GM23338 (cell line): ENCODE results near the gene RNF19B. TPM values are rescaled to one million over a fixed set of nuclear protein-coding genes. Genes with fewer than 3 reads are reported as not detected.
A peak's percentile ranks its signal among the peaks of the same experiment; 100 is the strongest.

ENCODE experiments used
- ATAC-seq: fragments of 200-7000 bp; cut with Tn5 transposase; 3 replicates; pipeline ENCODE4 v1.9.1; 2020
- DNase-seq: peaks from one replicate; pipeline ENCODE4 v3.0.0-alpha.2; 2015; ENCODE audit warnings: low spot score
- H2AFZ ChIP-seq: fragments of 200-600 bp; sonication (generic); 2 replicates; pipeline ENCODE4 v1.8.0; 2016; ENCODE audit warnings: antibody characterized with exemption, mild to moderate bottlenecking, moderate library complexity
- H3F3A ChIP-seq: fragments of 200-600 bp; sonication (generic); replicated peaks from 2 replicates; pipeline ENCODE4 v1.8.0; 2017; ENCODE audit warnings: antibody characterized with exemption, mixed run types, low read depth
- H3K27ac ChIP-seq: fragments of 200-600 bp; sonication (generic); 2 replicates; pipeline ENCODE4 v1.6.1; 2016; ENCODE audit warnings: low read depth
- H3K27me3 ChIP-seq: fragments of 200-600 bp; sonication (generic); 2 replicates; pipeline ENCODE4 v1.8.0; 2016; ENCODE audit warnings: mild to moderate bottlenecking, mixed run types, moderate library complexity; ENCODE audit not compliant: insufficient read depth
- H3K36me3 ChIP-seq: fragments of 200-600 bp; sonication (generic); 2 replicates; pipeline ENCODE4 v1.8.0; 2016; ENCODE audit warnings: mild to moderate bottlenecking; ENCODE audit not compliant: insufficient read depth
- H3K4me1 ChIP-seq: fragments of 200-600 bp; sonication (generic); 2 replicates; pipeline ENCODE4 v1.8.0; 2016; ENCODE audit warnings: mild to moderate bottlenecking, moderate library complexity; ENCODE audit not compliant: insufficient read depth
- H3K4me2 ChIP-seq: fragments of 200-600 bp; sonication (generic); 2 replicates; pipeline ENCODE4 v1.7.1; 2017; ENCODE audit warnings: mixed run types
- H3K4me3 ChIP-seq: fragments of 200-600 bp; sonication (generic); 2 replicates; pipeline ENCODE4 v1.6.1; 2016; ENCODE audit warnings: mixed run types
- H3K79me2 ChIP-seq: fragments of 200-600 bp; sonication (generic); replicated peaks from 2 replicates; pipeline ENCODE4 v1.8.0; 2017; ENCODE audit warnings: mild to moderate bottlenecking; ENCODE audit not compliant: insufficient read depth
- H3K9me2 ChIP-seq: fragments of 200-600 bp; sonication (generic); 2 replicates; pipeline ENCODE4 v1.8.0; 2017; ENCODE audit not compliant: insufficient read depth
- H4K20me1 ChIP-seq: fragments of 200-600 bp; sonication (generic); replicated peaks from 2 replicates; pipeline ENCODE4 v1.8.0; 2017; ENCODE audit warnings: mild to moderate bottlenecking; ENCODE audit not compliant: insufficient read depth
- H3K27ac Mint-ChIP-seq: 2 replicates; pipeline ENCODE4 v1.8.0; 2020; ENCODE audit warnings: inconsistent platforms, mild to moderate bottlenecking, moderate library complexity, mixed read lengths
- H3K27me3 Mint-ChIP-seq: 3 replicates; pipeline ENCODE4 v1.8.0; 2022; ENCODE audit warnings: low read depth, mild to moderate bottlenecking, moderate library complexity, mixed read lengths, inconsistent platforms; ENCODE audit not compliant: insufficient read depth, poor library complexity
- H3K36me3 Mint-ChIP-seq: 3 replicates; pipeline ENCODE4 v1.8.0; 2021; ENCODE audit warnings: low read depth, mild to moderate bottlenecking, inconsistent platforms, moderate library complexity, mixed read lengths
- H3K4me1 Mint-ChIP-seq: 3 replicates; pipeline ENCODE4 v1.8.0; 2020; ENCODE audit warnings: mild to moderate bottlenecking, inconsistent platforms, mixed read lengths
- H3K4me3 Mint-ChIP-seq: 3 replicates; pipeline ENCODE4 v1.8.0; 2021; ENCODE audit warnings: moderate library complexity, mild to moderate bottlenecking, inconsistent platforms, mixed read lengths
- H3K9me3 Mint-ChIP-seq: 3 replicates; pipeline ENCODE4 v1.8.0; 2020; ENCODE audit warnings: moderate library complexity, mild to moderate bottlenecking, inconsistent platforms, mixed read lengths
- CREB1 ChIP-seq: fragments of 250-450 bp; sonication (Bioruptor Pico); IDR thresholded peaks from 2 replicates; pipeline ENCODE4 v1.5.0; 2020; ENCODE audit warnings: low read depth, mild to moderate bottlenecking, moderate library complexity
- EZH2 ChIP-seq: fragments of 200-600 bp; sonication (generic); IDR thresholded peaks from one replicate; pipeline ENCODE4 v1.8.0; 2017; ENCODE audit warnings: antibody characterized with exemption, mild to moderate bottlenecking, low read depth; ENCODE audit not compliant: unreplicated experiment
- EZH2phosphoT487 ChIP-seq: fragments of 200-600 bp; sonication (generic); IDR thresholded peaks from one replicate; pipeline ENCODE4 v1.8.1; 2018; ENCODE audit warnings: antibody characterized with exemption; ENCODE audit not compliant: unreplicated experiment
- JUNB ChIP-seq: IDR thresholded peaks from one replicate; pipeline ENCODE4 v1.6.1; 2016; ENCODE audit warnings: antibody characterized with exemption; ENCODE audit not compliant: unreplicated experiment
- NANOG ChIP-seq: IDR thresholded peaks from 2 replicates; pipeline ENCODE4 v1.6.1; 2016; ENCODE audit warnings: antibody characterized with exemption, borderline replicate concordance
- POLR2AphosphoS5 ChIP-seq: IDR thresholded peaks from 2 replicates; pipeline ENCODE4 v1.6.1; 2016; ENCODE audit warnings: antibody characterized with exemption, low read depth
- STAT1 ChIP-seq: IDR thresholded peaks from one replicate; pipeline ENCODE4 v1.6.1; 2016; ENCODE audit warnings: antibody characterized with exemption; ENCODE audit not compliant: unreplicated experiment
- ZNF114 ChIP-seq: fragments of 250-450 bp; sonication (Bioruptor Pico); IDR thresholded peaks from 2 replicates; pipeline ENCODE4 v1.5.0; 2020; ENCODE audit warnings: mild to moderate bottlenecking, moderate library complexity
- ZNF331 ChIP-seq: fragments of 250-450 bp; sonication (Bioruptor Pico); IDR thresholded peaks from 2 replicates; pipeline ENCODE4 v1.5.0; 2020; ENCODE audit warnings: low read depth, mild to moderate bottlenecking, moderate library complexity
- polyA plus RNA-seq: library from polyadenylated mRNA; unstranded; fragments of >200 nt; fragmentation: Nextera tagmentation; extraction: Ambion mirVana; gene quantifications from 2 replicates; pipeline ENCODE4 v1.2.1, GENCODE V29; 2016
- total RNA-seq: library from RNA; depleted of rRNA; stranded (reverse); fragments of >200 nt; shearing (Covaris generic); gene quantifications from 2 replicates; pipeline ENCODE4 v1.2.3, GENCODE V29; 2014
- TF ChIP-seq, protein P1 (sequence below): fragments of 250-450 bp; sonication (Bioruptor Pico); IDR thresholded peaks from 2 replicates; pipeline ENCODE4 v1.5.0; 2020; ENCODE audit warnings: mild to moderate bottlenecking, moderate library complexity
- TF ChIP-seq, protein P2 (sequence below): IDR thresholded peaks from 2 replicates; pipeline ENCODE4 v1.6.1; 2016; ENCODE audit warnings: antibody characterized with exemption
- TF ChIP-seq, protein P3 (sequence below), 2 experiments: fragments of 200-600 bp in 1 of 2; sonication (generic) in 1 of 2; conservative IDR thresholded peaks; 2 replicates each; pipeline versions ENCODE4 v1.5.1 to v1.6.1; 2016 to 2017; ENCODE audit warnings: antibody characterized with exemption in 2 of 2, low read depth in 2 of 2, mild to moderate bottlenecking in 2 of 2, moderate library complexity in 1 of 2
- TF ChIP-seq, protein P4 (sequence below): IDR thresholded peaks from one replicate; pipeline ENCODE4 v1.6.1; 2018; ENCODE audit warnings: antibody characterized with exemption; ENCODE audit not compliant: unreplicated experiment

Gene RNF19B
- total and polyA plus RNA-seq, 2 experiments from 2014 or later, result 2.9 to 11.9 TPM

DNA sequence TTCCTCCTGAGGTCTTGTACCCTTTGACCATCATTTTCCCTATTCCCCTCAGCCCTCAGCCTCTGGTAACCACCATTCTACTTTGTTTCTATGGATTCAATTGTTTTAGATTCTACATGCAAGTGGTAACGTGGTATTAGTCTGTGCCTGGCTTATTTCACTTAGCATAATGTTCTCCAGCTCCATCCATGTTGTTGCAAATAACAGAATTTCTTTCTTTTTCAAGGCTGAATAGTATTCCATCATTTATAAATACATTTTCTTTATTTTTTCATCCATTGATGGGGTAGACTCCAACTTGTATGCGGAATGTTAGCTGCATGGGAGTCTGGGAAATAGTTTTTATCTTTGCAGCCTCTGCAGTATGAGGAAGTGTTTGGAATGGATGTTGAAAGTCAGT lies 37.2 kb downstream of the RNF19B start:
- no peaks in the 10 kb centered on the region for H3K79me2 ChIP-seq
- Mint-ChIP-seq H3K4me3 (peak overlapping the region; percentile 4; the same call in 1 of the 3 replicates), H3K36me3 (no peaks in the 10 kb centered on the region; the same call in 2 of the 3 replicates), H3K27me3 (peaks cover 48% of the 10 kb centered on the region), H3K9me3 (peaks cover 7% of the 10 kb centered on the region; the same call in 2 of the 3 replicates), H3K27ac (no peak overlapping the region), H3K4me1 (peaks cover 12% of the 10 kb centered on the region)
- no peaks in the 10 kb centered on the region for H3K36me3 ChIP-seq
- no peaks in the 10 kb centered on the region for H4K20me1 ChIP-seq
- DNase-seq (no peak), ATAC-seq (no peak)
- H3F3A ChIP-seq, result peaks cover 3% of the 10 kb centered on the region; the same call in 1 of the 2 replicates
- peaks cover 77% of the 10 kb centered on the region for H3K27me3 ChIP-seq
- TF ChIP-seq, protein P1, sequence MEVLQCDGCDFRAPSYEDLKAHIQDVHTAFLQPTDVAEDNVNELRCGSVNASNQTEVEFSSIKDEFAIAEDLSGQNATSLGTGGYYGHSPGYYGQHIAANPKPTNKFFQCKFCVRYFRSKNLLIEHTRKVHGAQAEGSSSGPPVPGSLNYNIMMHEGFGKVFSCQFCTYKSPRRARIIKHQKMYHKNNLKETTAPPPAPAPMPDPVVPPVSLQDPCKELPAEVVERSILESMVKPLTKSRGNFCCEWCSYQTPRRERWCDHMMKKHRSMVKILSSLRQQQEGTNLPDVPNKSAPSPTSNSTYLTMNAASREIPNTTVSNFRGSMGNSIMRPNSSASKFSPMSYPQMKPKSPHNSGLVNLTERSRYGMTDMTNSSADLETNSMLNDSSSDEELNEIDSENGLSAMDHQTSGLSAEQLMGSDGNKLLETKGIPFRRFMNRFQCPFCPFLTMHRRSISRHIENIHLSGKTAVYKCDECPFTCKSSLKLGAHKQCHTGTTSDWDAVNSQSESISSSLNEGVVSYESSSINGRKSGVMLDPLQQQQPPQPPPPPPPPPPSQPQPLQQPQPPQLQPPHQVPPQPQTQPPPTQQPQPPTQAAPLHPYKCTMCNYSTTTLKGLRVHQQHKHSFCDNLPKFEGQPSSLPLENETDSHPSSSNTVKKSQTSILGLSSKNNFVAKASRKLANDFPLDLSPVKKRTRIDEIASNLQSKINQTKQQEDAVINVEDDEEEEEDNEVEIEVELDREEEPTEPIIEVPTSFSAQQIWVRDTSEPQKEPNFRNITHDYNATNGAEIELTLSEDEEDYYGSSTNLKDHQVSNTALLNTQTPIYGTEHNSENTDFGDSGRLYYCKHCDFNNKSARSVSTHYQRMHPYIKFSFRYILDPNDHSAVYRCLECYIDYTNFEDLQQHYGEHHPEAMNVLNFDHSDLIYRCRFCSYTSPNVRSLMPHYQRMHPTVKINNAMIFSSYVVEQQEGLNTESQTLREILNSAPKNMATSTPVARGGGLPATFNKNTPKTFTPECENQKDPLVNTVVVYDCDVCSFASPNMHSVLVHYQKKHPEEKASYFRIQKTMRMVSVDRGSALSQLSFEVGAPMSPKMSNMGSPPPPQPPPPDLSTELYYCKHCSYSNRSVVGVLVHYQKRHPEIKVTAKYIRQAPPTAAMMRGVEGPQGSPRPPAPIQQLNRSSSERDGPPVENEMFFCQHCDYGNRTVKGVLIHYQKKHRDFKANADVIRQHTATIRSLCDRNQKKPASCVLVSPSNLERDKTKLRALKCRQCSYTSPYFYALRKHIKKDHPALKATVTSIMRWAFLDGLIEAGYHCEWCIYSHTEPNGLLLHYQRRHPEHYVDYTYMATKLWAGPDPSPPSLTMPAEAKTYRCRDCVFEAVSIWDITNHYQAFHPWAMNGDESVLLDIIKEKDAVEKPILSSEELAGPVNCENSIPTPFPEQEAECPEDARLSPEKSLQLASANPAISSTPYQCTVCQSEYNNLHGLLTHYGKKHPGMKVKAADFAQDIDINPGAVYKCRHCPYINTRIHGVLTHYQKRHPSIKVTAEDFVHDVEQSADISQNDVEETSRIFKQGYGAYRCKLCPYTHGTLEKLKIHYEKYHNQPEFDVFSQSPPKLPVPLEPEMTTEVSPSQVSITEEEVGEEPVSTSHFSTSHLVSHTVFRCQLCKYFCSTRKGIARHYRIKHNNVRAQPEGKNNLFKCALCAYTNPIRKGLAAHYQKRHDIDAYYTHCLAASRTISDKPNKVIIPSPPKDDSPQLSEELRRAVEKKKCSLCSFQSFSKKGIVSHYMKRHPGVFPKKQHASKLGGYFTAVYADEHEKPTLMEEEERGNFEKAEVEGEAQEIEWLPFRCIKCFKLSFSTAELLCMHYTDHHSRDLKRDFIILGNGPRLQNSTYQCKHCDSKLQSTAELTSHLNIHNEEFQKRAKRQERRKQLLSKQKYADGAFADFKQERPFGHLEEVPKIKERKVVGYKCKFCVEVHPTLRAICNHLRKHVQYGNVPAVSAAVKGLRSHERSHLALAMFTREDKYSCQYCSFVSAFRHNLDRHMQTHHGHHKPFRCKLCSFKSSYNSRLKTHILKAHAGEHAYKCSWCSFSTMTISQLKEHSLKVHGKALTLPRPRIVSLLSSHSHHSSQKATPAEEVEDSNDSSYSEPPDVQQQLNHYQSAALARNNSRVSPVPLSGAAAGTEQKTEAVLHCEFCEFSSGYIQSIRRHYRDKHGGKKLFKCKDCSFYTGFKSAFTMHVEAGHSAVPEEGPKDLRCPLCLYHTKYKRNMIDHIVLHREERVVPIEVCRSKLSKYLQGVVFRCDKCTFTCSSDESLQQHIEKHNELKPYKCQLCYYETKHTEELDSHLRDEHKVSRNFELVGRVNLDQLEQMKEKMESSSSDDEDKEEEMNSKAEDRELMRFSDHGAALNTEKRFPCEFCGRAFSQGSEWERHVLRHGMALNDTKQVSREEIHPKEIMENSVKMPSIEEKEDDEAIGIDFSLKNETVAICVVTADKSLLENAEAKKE, result no peak
- TF ChIP-seq POLR2AphosphoS5 (no peak), CREB1 (CRISPR knock-in tag) (no peak), EZH2phosphoT487 (no peak), EZH2 (no peak), JUNB (no peak), STAT1 (no peak), ZNF331 (CRISPR knock-in tag) (no peak), ZNF114 (no peak), NANOG (no peak)
- TF ChIP-seq, protein P2, sequence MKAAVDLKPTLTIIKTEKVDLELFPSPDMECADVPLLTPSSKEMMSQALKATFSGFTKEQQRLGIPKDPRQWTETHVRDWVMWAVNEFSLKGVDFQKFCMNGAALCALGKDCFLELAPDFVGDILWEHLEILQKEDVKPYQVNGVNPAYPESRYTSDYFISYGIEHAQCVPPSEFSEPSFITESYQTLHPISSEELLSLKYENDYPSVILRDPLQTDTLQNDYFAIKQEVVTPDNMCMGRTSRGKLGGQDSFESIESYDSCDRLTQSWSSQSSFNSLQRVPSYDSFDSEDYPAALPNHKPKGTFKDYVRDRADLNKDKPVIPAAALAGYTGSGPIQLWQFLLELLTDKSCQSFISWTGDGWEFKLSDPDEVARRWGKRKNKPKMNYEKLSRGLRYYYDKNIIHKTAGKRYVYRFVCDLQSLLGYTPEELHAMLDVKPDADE, result no peak
- TF ChIP-seq, protein P3, sequence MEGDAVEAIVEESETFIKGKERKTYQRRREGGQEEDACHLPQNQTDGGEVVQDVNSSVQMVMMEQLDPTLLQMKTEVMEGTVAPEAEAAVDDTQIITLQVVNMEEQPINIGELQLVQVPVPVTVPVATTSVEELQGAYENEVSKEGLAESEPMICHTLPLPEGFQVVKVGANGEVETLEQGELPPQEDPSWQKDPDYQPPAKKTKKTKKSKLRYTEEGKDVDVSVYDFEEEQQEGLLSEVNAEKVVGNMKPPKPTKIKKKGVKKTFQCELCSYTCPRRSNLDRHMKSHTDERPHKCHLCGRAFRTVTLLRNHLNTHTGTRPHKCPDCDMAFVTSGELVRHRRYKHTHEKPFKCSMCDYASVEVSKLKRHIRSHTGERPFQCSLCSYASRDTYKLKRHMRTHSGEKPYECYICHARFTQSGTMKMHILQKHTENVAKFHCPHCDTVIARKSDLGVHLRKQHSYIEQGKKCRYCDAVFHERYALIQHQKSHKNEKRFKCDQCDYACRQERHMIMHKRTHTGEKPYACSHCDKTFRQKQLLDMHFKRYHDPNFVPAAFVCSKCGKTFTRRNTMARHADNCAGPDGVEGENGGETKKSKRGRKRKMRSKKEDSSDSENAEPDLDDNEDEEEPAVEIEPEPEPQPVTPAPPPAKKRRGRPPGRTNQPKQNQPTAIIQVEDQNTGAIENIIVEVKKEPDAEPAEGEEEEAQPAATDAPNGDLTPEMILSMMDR (conservative IDR thresholded peaks at IDR 0.05; ENCODE audit: low read depth in 2 of 2), result no peak
- TF ChIP-seq, protein P4, sequence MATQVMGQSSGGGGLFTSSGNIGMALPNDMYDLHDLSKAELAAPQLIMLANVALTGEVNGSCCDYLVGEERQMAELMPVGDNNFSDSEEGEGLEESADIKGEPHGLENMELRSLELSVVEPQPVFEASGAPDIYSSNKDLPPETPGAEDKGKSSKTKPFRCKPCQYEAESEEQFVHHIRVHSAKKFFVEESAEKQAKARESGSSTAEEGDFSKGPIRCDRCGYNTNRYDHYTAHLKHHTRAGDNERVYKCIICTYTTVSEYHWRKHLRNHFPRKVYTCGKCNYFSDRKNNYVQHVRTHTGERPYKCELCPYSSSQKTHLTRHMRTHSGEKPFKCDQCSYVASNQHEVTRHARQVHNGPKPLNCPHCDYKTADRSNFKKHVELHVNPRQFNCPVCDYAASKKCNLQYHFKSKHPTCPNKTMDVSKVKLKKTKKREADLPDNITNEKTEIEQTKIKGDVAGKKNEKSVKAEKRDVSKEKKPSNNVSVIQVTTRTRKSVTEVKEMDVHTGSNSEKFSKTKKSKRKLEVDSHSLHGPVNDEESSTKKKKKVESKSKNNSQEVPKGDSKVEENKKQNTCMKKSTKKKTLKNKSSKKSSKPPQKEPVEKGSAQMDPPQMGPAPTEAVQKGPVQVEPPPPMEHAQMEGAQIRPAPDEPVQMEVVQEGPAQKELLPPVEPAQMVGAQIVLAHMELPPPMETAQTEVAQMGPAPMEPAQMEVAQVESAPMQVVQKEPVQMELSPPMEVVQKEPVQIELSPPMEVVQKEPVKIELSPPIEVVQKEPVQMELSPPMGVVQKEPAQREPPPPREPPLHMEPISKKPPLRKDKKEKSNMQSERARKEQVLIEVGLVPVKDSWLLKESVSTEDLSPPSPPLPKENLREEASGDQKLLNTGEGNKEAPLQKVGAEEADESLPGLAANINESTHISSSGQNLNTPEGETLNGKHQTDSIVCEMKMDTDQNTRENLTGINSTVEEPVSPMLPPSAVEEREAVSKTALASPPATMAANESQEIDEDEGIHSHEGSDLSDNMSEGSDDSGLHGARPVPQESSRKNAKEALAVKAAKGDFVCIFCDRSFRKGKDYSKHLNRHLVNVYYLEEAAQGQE, result no peak
- H3K4me3 ChIP-seq, result no peak overlapping the region
- peaks cover 12% of the 10 kb centered on the region for H3K4me1 ChIP-seq
- no peak overlapping the region for H3K27ac ChIP-seq
- no peak overlapping the region for H2AFZ ChIP-seq
- no peaks in the 10 kb centered on the region for H3K9me2 ChIP-seq
- H3K4me2 ChIP-seq, result no peak overlapping the region
